ENCODE measurements around the gene IFNA1. TPM values are rescaled to one million over a fixed set of nuclear protein-coding genes. Genes with fewer than 3 reads are reported as not detected.

The IFNA1 gene
- total RNA-seq, 1 experiment from 2014 or later = not detected

GRCh38 chr9:21428235-21428634 is 12.0 kb upstream of the IFNA1 start:
- Histone ChIP-seq H3K23ac (ENCODE audit: insufficient read length, low read depth, low read length) (no peak overlapping the region), H3K18ac (ENCODE audit: insufficient read length, low read depth, low read length) (no peak overlapping the region), H3K79me1 (ENCODE audit: insufficient read depth, low read depth, low read length, poor library complexity, severe bottlenecking) (no peaks in the 10 kb centered on the region), H4K8ac (replicated peaks; ENCODE audit: insufficient read length, low read depth, low read length) (no peak overlapping the region), H2AFZ (ENCODE audit: low read length) (no peak overlapping the region), H3K56ac (ENCODE audit: insufficient read length, low read depth, low read length) (no peak overlapping the region), H3K27me3 (ENCODE audit: insufficient read depth, low read length) (no peaks in the 10 kb centered on the region), H4K91ac (ENCODE audit: insufficient read length, low read depth, low read length) (no peak overlapping the region), H3K9ac (ENCODE audit: extremely low read depth, insufficient read length, low read length) (no peak overlapping the region), H3K27ac (ENCODE audit: insufficient read length, low read depth, low read length) (no peak overlapping the region), H3K4me2 (ENCODE audit: insufficient read depth, insufficient read length, low read length) (no peak overlapping the region), H3K23me2 (ENCODE audit: insufficient read length, low read depth, low read length, poor library complexity, severe bottlenecking) (no peaks in the 10 kb centered on the region), H3K4me1 (ENCODE audit: insufficient read depth, low read length) (peaks cover 3% of the 10 kb centered on the region; the same call in 1 of the 2 replicates), H3K79me2 (ENCODE audit: insufficient read depth, low read length) (no peaks in the 10 kb centered on the region), H2BK15ac (ENCODE audit: low read depth, low read length) (no peak overlapping the region), H2BK12ac (ENCODE audit: insufficient read length, low read depth, low read length) (no peak overlapping the region), H4K20me1 (ENCODE audit: control insufficient read depth, insufficient read depth, insufficient read length) (no peaks in the 10 kb centered on the region), H3K14ac (ENCODE audit: insufficient read depth, low read length) (no peak overlapping the region), H2BK120ac (ENCODE audit: low read depth, low read length, poor library complexity, severe bottlenecking) (no peak overlapping the region), H3K9me3 (ENCODE audit: control insufficient read depth, low read depth, low read length) (no peaks in the 10 kb centered on the region), H3K4ac (ENCODE audit: low read depth, low read length) (no peak overlapping the region), H2AK5ac (ENCODE audit: insufficient read length, low read length) (no peak overlapping the region), H2BK20ac (ENCODE audit: low read depth, low read length, poor library complexity, severe bottlenecking) (no peak overlapping the region), H4K5ac (ENCODE audit: insufficient read length, low read depth, low read length) (no peak overlapping the region), H2BK5ac (ENCODE audit: insufficient read length, low read length) (no peak overlapping the region), H3T11ph (ENCODE audit: low read length) (no peak overlapping the region)
- Mint-ChIP-seq H3K4me1 (peaks cover 20 to 22% of the 10 kb centered on the region in 2 experiments), H3K27ac (no peak overlapping the region; a peak in 1 of 7 replicates), H3K36me3 (ENCODE audit: insufficient read depth in 1 of 3, low read depth in 3 of 3) (no peaks in the 10 kb centered on the region), H3K9me3 (no peaks in the 10 kb centered on the region), H3K4me3 (no peak overlapping the region), H3K27me3 (ENCODE audit: low read depth) (peaks cover 2% of the 10 kb centered on the region; the same call in 1 of the 2 replicates)
- no peak for DNase-seq
- TF ChIP-seq CTCF (conservative IDR thresholded peaks at IDR 0.05) = no peak
- WGBS (ENCODE audit: extremely low coverage, insufficient read length, low lambda C conversion rate) = no CpG with 5 or more reads among the region's 1 CpG
